H9 (cell line): Measurements from ENCODE around the gene GABRR2. TPM values are rescaled to one million over a fixed set of nuclear protein-coding genes. Genes with fewer than 3 reads are reported as not detected.
A peak's percentile ranks its signal among the peaks of the same experiment; 100 is the strongest.

Experiments used
- DNase-seq: peaks from one replicate; pipeline ENCODE4 v3.0.0-alpha.2; 2017
- H2AFZ ChIP-seq: one replicate; pipeline ENCODE4 v1.6.1; 2013; ENCODE audit warnings: mild to moderate bottlenecking, low read length, control low read depth, moderate library complexity
- H2AK5ac ChIP-seq: 2 replicates; pipeline ENCODE4 v1.6.1; 2013; ENCODE audit warnings: low read length, control low read depth, mixed read lengths; ENCODE audit not compliant: insufficient read length
- H2BK120ac ChIP-seq: one replicate; pipeline ENCODE4 v1.6.1; 2013; ENCODE audit warnings: low read depth, mild to moderate bottlenecking, low read length, control low read depth, inconsistent platforms; ENCODE audit not compliant: poor library complexity, severe bottlenecking
- H2BK12ac ChIP-seq: 2 replicates; pipeline ENCODE4 v1.6.1; 2013; ENCODE audit warnings: low read length, control low read depth, mixed read lengths, low read depth; ENCODE audit not compliant: insufficient read length
- H2BK15ac ChIP-seq: 2 replicates; pipeline ENCODE4 v1.6.1; 2013; ENCODE audit warnings: low read depth, low read length, control low read depth
- H2BK20ac ChIP-seq: one replicate; pipeline ENCODE4 v1.6.1; 2013; ENCODE audit warnings: low read depth, mild to moderate bottlenecking, low read length, control low read depth, inconsistent platforms; ENCODE audit not compliant: poor library complexity, severe bottlenecking
- H2BK5ac ChIP-seq: 2 replicates; pipeline ENCODE4 v1.6.1; 2013; ENCODE audit warnings: low read length, control low read depth, mixed read lengths; ENCODE audit not compliant: insufficient read length
- H3K14ac ChIP-seq: 2 replicates; pipeline ENCODE4 v1.6.1; 2013; ENCODE audit warnings: low read length, control low read depth; ENCODE audit not compliant: insufficient read depth
- H3K18ac ChIP-seq: 2 replicates; pipeline ENCODE4 v1.6.1; 2013; ENCODE audit warnings: low read depth, mild to moderate bottlenecking, mixed read lengths, low read length, control low read depth; ENCODE audit not compliant: insufficient read length
- H3K23ac ChIP-seq: 2 replicates; pipeline ENCODE4 v1.6.1; 2013; ENCODE audit warnings: low read length, control low read depth, mixed read lengths, low read depth; ENCODE audit not compliant: insufficient read length
- H3K23me2 ChIP-seq: 2 replicates; pipeline ENCODE4 v1.6.1; 2013; ENCODE audit warnings: low read depth, mild to moderate bottlenecking, mixed read lengths, low read length, control low read depth; ENCODE audit not compliant: insufficient read length, poor library complexity, severe bottlenecking
- H3K27ac ChIP-seq: 2 replicates; pipeline ENCODE4 v1.5.1; 2013; ENCODE audit warnings: low read length, control low read depth, mixed read lengths, low read depth; ENCODE audit not compliant: insufficient read length
- H3K27me3 ChIP-seq: 2 replicates; pipeline ENCODE4 v1.6.1; 2013; ENCODE audit warnings: low read length, control low read depth, inconsistent platforms; ENCODE audit not compliant: insufficient read depth
- H3K4ac ChIP-seq: 2 replicates; pipeline ENCODE4 v1.6.1; 2013; ENCODE audit warnings: low read depth, mild to moderate bottlenecking, control low read depth, inconsistent platforms, low read length, moderate library complexity
- H3K4me1 ChIP-seq: 2 replicates; pipeline ENCODE4 v1.6.1; 2013; ENCODE audit warnings: low read length, control low read depth, inconsistent platforms; ENCODE audit not compliant: insufficient read depth
- H3K4me2 ChIP-seq: 2 replicates; pipeline ENCODE4 v1.6.1; 2013; ENCODE audit warnings: low read length, control low read depth, mixed read lengths; ENCODE audit not compliant: insufficient read length, insufficient read depth
- H3K56ac ChIP-seq: 2 replicates; pipeline ENCODE4 v1.6.1; 2013; ENCODE audit warnings: low read depth, mild to moderate bottlenecking, mixed read lengths, low read length, control low read depth; ENCODE audit not compliant: insufficient read length
- H3K79me1 ChIP-seq: 2 replicates; pipeline ENCODE4 v1.6.1; 2013; ENCODE audit warnings: low read depth, mild to moderate bottlenecking, moderate library complexity, low read length, control low read depth, inconsistent platforms; ENCODE audit not compliant: insufficient read depth, poor library complexity, severe bottlenecking
- H3K79me2 ChIP-seq: 2 replicates; pipeline ENCODE4 v1.6.1; 2013; ENCODE audit warnings: low read length, control low read depth, inconsistent platforms; ENCODE audit not compliant: insufficient read depth
- H3K9ac ChIP-seq: 2 replicates; pipeline ENCODE4 v1.6.1; 2013; ENCODE audit warnings: low read length, control low read depth, mixed read lengths; ENCODE audit not compliant: insufficient read length; ENCODE audit errors: extremely low read depth
- H3K9me3 ChIP-seq: one replicate; pipeline ENCODE4 v1.6.1; 2013; ENCODE audit warnings: low read depth, low read length, inconsistent platforms; ENCODE audit not compliant: control insufficient read depth
- H3T11ph ChIP-seq: one replicate; pipeline ENCODE4 v1.6.1; 2013; ENCODE audit warnings: mild to moderate bottlenecking, low read length, control low read depth, inconsistent platforms
- H4K20me1 ChIP-seq: one replicate; pipeline ENCODE4 v1.6.1; 2013; ENCODE audit not compliant: control insufficient read depth, insufficient read length, insufficient read depth
- H4K5ac ChIP-seq: 2 replicates; pipeline ENCODE4 v1.6.1; 2013; ENCODE audit warnings: low read depth, mild to moderate bottlenecking, mixed read lengths, low read length, control low read depth; ENCODE audit not compliant: insufficient read length
- H4K8ac ChIP-seq: replicated peaks from 2 replicates; pipeline ENCODE4 v1.6.1; 2013; ENCODE audit warnings: low read length, control low read depth, mixed read lengths, low read depth; ENCODE audit not compliant: insufficient read length
- H4K91ac ChIP-seq: 2 replicates; pipeline ENCODE4 v1.6.1; 2013; ENCODE audit warnings: low read depth, mild to moderate bottlenecking, moderate library complexity, mixed read lengths, low read length, control low read depth; ENCODE audit not compliant: insufficient read length
- H3K27ac Mint-ChIP-seq, 3 experiments: 2 replicates in 2 of 3; 3 replicates in 1 of 3; pipeline ENCODE4 v1.8.0; 2020 to 2021; ENCODE audit warnings: mixed read lengths in 3 of 3, mild to moderate bottlenecking in 1 of 3, moderate library complexity in 1 of 3
- H3K27me3 Mint-ChIP-seq: 2 replicates; pipeline ENCODE4 v1.8.0; 2021; ENCODE audit warnings: low read depth, mild to moderate bottlenecking, moderate library complexity, mixed read lengths
- H3K36me3 Mint-ChIP-seq, 3 experiments: 2 replicates in 2 of 3; 3 replicates in 1 of 3; pipeline ENCODE4 v1.8.0; 2020 to 2021; ENCODE audit warnings: low read depth in 3 of 3, mixed read lengths in 3 of 3; ENCODE audit not compliant: insufficient read depth in 1 of 3
- H3K4me1 Mint-ChIP-seq, 2 experiments: 2 replicates each; pipeline ENCODE4 v1.8.0; 2020; ENCODE audit warnings: mixed read lengths in 2 of 2
- H3K4me3 Mint-ChIP-seq, 2 experiments: 2 replicates in 1 of 2; 3 replicates in 1 of 2; pipeline ENCODE4 v1.8.0; 2020 to 2021; ENCODE audit warnings: mild to moderate bottlenecking in 2 of 2, mixed read lengths in 2 of 2, moderate library complexity in 1 of 2
- H3K9me3 Mint-ChIP-seq, 2 experiments: 2 replicates in 1 of 2; 3 replicates in 1 of 2; pipeline ENCODE4 v1.8.0; 2020; ENCODE audit warnings: mild to moderate bottlenecking in 2 of 2, mixed read lengths in 2 of 2, moderate library complexity in 1 of 2
- WGBS: extraction: QIAGEN DNeasy Blood & Tissue Kit; methylation state at CpG from one replicate; pipeline ENCODE4 v1.1.7; 2013; ENCODE audit warnings: missing lambda C conversion rate, low lambda C conversion rate, mixed read lengths; ENCODE audit not compliant: insufficient read length; ENCODE audit errors: extremely low coverage; 5-methylcytosine and 5-hydroxymethylcytosine counted together
- total RNA-seq: library from RNA; stranded (reverse); gene quantifications from 2 replicates; pipeline ENCODE4 v1.2.1, GENCODE V29; 2021
- TF ChIP-seq, protein P1 (sequence below): fragments of 200-600 bp; sonication (generic); conservative IDR thresholded peaks from 3 replicates; pipeline ENCODE4 v1.8.0; 2021; ENCODE audit warnings: antibody characterized with exemption, mild to moderate bottlenecking

Gene GABRR2
- total RNA-seq, 1 experiment from 2014 or later, result not detected

DNA sequence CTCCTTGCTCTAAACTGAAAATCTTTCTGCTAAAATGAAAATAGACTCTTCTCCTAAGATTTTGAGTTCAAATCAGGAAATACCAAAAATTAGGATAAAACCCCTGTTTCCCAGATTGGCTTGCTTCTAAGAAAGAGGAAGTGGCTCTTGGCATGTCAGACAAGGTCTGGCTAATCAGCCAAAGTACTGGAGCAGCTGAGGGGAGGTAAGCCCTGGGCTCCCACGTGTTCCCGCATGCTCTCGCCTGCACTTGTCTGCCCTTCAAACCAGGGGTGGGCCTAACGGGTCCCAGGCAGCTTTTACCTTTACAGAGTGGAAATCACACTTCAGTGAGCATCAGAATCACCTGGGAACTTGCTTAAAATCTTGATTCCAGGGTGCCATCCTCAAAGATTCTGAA is 54.8 kb downstream of the GABRR2 start:
- H2BK120ac ChIP-seq, result no peak overlapping the region
- H3K56ac ChIP-seq, result no peak overlapping the region
- no peak overlapping the region for H4K8ac ChIP-seq
- H3K27me3 ChIP-seq, result no peaks in the 10 kb centered on the region
- H3K23me2 ChIP-seq, result no peaks in the 10 kb centered on the region
- no peak overlapping the region for H2AFZ ChIP-seq
- H3K23ac ChIP-seq, result no peak overlapping the region
- no CpG with 5 or more reads among the region's 4 CpGs for WGBS
- TF ChIP-seq, protein P1, sequence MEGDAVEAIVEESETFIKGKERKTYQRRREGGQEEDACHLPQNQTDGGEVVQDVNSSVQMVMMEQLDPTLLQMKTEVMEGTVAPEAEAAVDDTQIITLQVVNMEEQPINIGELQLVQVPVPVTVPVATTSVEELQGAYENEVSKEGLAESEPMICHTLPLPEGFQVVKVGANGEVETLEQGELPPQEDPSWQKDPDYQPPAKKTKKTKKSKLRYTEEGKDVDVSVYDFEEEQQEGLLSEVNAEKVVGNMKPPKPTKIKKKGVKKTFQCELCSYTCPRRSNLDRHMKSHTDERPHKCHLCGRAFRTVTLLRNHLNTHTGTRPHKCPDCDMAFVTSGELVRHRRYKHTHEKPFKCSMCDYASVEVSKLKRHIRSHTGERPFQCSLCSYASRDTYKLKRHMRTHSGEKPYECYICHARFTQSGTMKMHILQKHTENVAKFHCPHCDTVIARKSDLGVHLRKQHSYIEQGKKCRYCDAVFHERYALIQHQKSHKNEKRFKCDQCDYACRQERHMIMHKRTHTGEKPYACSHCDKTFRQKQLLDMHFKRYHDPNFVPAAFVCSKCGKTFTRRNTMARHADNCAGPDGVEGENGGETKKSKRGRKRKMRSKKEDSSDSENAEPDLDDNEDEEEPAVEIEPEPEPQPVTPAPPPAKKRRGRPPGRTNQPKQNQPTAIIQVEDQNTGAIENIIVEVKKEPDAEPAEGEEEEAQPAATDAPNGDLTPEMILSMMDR, result no peak
- H3K4ac ChIP-seq, result no peak overlapping the region
- no peaks in the 10 kb centered on the region for H3K9me3 ChIP-seq
- H3K14ac ChIP-seq, result no peak overlapping the region
- no peaks in the 10 kb centered on the region for H3K9me3 Mint-ChIP-seq
- H3K9ac ChIP-seq, result no peak overlapping the region
- no peak overlapping the region for H2BK12ac ChIP-seq
- no peak overlapping the region for H3K18ac ChIP-seq
- H3K79me2 ChIP-seq, result no peaks in the 10 kb centered on the region
- H4K91ac ChIP-seq, result no peak overlapping the region
- H3K36me3 Mint-ChIP-seq, result no peaks in the 10 kb centered on the region
- H3K27ac Mint-ChIP-seq, result no peak overlapping the region
- H3K4me1 Mint-ChIP-seq, result no peaks in the 10 kb centered on the region
- no peaks in the 10 kb centered on the region for H3K79me1 ChIP-seq
- DNase-seq, result no peak
- H4K5ac ChIP-seq, result no peak overlapping the region
- H3K4me2 ChIP-seq, result no peak overlapping the region
- H3K27me3 Mint-ChIP-seq, result peaks cover 3% of the 10 kb centered on the region; the same call in 1 of the 2 replicates
- H2BK15ac ChIP-seq, result peak overlapping the region; percentile 86; the same call in 1 of the 2 replicates
- H2BK20ac ChIP-seq, result no peak overlapping the region
- no peak overlapping the region for H3T11ph ChIP-seq
- no peak overlapping the region for H2BK5ac ChIP-seq
- no peak overlapping the region for H3K27ac ChIP-seq
- no peaks in the 10 kb centered on the region for H4K20me1 ChIP-seq
- no peak overlapping the region for H3K4me3 Mint-ChIP-seq
- H2AK5ac ChIP-seq, result no peak overlapping the region
- no peaks in the 10 kb centered on the region for H3K4me1 ChIP-seq
